Astrocyte of the spinal cord (primary cell): ENCODE measurements around the gene KLHL14.

Experiments used
- DNase-seq: peaks from one replicate; pipeline ENCODE4 v3.0.0; 2011; ENCODE audit warnings: low read depth, low spot score
- H3K4me3 ChIP-seq: 2 replicates; pipeline ENCODE4 v1.5.1; 2011; ENCODE audit warnings: low read depth, mild to moderate bottlenecking, low read length, moderate library complexity
- CTCF ChIP-seq: IDR thresholded peaks from 2 replicates; pipeline ENCODE4 v1.5.1; 2012; ENCODE audit warnings: low read depth, mild to moderate bottlenecking, low read length, inconsistent platforms
- in situ Hi-C: cut with HindIII; loops from 2 replicates; pipeline ENCODE4 v1.10.0; 2017; ENCODE audit warnings: low sequenced_read_pairs

Gene KLHL14

GRCh38 chr18:32634876-32635431 is 137.9 kb downstream of the KLHL14 start:
- in situ Hi-C loops = no loop called here
- TF ChIP-seq CTCF = no peak
- no peak overlapping the region for H3K4me3 ChIP-seq
- DNase-seq = no peak

GRCh38 chr18:32629981-32630700 is 142.7 kb downstream of the KLHL14 start:
- no peak overlapping the region for H3K4me3 ChIP-seq
- no peak for TF ChIP-seq CTCF
- DNase-seq = no peak
- in situ Hi-C loops = no loop called here

- in situ Hi-C loops = no loop called here
- no peak overlapping the region for H3K4me3 ChIP-seq
- no peak for TF ChIP-seq CTCF
- no peak for DNase-seq
Observed at GRCh38 chr18:32629292-32629691, 143.5 kb downstream of the KLHL14 start.

DNA sequence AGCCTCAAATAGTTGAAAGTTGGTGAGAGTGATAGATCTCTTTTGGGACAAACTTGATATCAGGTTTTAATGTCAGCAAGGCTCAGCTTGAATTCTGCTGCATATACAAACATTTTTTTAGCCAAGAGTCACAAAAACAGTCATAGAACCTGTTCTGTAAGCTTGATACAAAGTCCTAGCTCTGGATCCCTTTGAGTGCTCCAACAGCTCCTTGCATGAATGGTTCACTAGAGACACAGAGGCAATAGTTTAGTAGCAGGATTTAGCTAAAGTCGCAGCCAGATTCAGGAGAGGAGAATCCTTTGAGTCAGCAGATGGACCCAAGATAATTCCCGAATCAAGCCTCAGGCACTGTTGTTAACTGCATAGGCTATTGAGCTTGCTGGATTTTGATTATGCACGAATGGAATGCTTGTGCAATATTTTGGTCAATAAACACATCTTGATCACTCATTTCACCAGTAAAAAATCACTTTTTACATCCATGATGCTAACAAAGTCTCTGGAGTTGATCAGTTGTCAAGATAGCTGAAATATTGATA is 148.6 kb downstream of the KLHL14 start:
- no peak for DNase-seq
- in situ Hi-C loops = no loop called here
- H3K4me3 ChIP-seq = no peak overlapping the region

DNA sequence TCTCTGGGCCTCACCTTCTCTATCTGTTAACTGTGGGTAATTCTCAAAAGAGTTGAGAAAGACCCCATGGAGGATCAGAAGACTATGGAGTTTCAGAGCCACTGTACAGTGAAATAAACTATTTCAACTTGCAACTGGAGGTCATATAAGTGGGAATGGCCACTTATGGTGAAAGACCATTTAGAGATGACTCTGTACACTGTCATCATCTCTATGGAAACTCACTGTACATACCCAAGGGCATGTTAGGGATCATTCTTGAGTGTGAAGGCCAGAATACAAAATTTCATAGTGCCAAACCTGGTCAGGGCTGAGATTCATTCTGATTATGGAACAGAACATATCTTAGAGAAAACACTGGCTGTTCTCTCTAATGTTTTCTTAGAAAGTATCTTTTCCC is 149.3 kb downstream of the KLHL14 start:
- TF ChIP-seq CTCF = no peak
- H3K4me3 ChIP-seq = no peak overlapping the region
- no peak for DNase-seq
- in situ Hi-C loops = no loop called here

More for the DNA sequence above, 148.6 kb downstream of the KLHL14 start:
- TF ChIP-seq CTCF = no peak
